GM19240 (cell line): ENCODE data around the gene MPPE1.

Experiments
- DNase-seq: peaks from one replicate; pipeline ENCODE4 v3.0.0; 2011; ENCODE audit warnings: low spot score; ENCODE audit not compliant: insufficient read length

Gene MPPE1

DNA sequence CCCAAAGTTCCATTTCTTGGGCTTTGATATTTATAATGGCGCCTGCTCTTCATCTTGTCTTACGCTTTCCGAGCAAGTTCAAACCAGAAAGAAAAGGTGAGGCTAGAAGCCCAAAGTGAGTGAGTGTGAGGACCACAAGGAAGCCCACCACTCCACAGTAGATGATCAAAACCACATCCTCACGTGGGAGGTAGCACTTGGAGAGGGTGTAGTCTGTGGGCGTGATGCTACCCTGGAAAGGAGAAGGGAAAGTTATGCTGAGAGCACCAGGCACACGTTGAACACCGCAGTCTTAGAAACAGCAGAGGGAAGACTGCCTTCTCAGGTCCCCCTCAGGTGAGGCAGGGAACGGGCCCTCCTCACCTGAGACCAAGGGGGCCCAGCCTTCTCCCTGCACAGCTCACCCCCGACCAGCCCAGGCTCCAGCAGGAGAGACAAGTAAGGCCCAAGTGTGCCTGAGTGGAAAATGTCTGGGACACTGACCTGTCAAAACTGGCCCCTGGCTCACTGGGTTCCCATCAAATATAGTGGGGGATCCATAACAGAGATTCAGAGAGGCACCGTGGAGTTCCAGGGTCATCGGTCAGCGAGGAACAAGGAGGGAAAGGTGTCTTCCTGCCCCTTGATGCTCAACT lies 23.6 kb downstream of the MPPE1 start:
- no peak for DNase-seq

- no peak for DNase-seq
Measured at GRCh38 chr18:11883153-11883552, 25.0 kb downstream of the MPPE1 start.

- DNase-seq: no peak
Measured at GRCh38 chr18:11882636-11883035, 25.5 kb downstream of the MPPE1 start.

DNA sequence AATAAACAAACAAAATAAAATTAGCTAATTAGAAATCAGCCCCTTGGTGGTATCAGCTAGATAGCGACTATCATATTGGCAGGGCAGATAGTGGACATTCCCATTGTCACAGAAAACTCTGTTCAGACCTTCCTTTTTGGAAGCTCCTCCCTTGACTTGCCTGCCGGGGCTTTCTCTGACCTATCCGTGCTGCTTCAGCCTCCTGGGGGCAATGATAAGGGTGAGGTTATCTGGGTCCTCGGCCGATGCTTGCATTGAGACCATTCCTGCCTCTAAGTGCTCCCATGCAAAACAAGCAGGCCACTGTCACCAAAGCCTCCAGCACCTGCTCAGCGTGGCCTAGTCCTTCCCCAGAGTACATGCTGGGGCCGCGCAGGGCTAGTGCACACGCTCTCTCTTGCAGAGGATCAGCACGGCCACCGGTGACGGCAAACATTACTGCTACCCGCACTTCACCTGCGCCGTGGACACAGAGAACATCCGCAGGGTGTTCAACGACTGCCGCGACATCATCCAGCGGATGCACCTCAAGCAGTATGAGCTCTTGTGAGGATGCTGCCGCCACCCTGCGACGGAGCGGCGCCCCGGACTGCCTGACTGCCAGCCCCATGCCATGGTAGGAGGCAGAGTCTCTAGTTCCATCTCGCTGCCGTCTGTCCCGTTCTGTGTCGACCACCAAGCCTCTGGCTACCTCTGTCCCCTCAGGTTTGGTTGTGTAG lies 27.4 kb downstream of the MPPE1 start:
- DNase-seq: no peak

DNA sequence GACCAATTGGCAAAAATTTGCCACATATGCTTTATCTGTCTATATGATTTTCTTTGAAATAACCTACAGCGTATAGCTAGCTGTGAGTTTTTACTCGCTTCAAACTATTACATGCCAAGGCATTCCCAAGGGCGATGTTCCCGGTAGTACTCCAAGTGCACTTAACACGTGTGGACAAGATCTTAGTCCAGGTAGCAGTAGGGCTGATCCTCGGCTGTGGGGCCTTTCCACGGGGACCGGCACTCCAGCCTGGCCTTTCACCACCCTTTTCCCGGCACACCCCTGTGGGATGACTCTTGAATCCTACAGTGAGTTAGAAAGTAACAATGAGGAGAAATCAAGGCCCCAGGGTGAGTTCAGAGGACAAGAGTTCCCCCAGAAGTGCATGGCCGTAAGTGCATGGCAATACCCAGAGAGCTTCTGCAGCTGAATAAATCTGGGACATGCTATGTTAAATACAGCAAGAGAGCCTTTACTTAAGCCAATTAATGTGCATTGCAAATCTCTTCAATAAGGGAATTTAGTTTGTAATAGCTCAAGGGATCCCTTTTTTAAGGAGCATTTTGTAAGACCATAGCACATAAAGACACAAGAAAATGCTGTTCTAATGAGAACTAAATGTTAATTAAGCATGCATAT lies 30.5 kb downstream of the MPPE1 start:
- DNase-seq: no peak

GRCh38 chr18:11874676-11875075 lies 33.4 kb downstream of the MPPE1 start:
- DNase-seq: no peak

- no peak for DNase-seq
Measured at GRCh38 chr18:11873670-11874340, 34.3 kb downstream of the MPPE1 start.

DNA sequence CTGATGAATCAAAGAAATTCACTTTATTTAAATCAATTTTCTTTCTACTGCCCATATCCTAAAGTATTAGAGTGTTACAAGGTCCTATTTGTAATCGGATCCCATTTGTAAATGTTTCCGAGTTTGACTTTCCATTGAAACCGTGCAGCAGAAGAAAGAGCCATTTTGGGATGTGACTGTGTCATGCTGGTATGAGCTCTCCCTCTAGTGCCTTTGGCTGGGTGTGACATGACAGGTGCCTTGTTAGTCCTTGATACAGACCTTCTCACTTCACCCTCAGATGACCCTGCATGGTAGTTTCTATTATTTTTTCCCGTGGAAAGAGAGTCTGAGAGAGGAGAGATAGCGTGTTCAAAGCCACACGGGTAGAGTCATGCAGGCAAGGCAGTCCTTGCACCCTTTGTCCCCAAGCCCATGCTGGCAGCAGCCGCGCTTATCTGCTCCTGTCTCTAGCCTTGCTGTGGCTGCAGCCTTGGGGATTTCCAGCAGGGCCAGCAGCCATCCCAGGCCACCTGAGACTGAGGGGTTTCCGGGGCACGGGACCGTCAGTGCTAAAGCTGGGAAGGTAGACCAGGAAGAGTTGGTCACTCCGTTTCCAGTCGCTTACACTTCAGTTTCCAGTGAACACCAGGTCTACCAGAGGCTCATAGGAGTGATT lies 35.5 kb downstream of the MPPE1 start:
- no peak for DNase-seq

DNA sequence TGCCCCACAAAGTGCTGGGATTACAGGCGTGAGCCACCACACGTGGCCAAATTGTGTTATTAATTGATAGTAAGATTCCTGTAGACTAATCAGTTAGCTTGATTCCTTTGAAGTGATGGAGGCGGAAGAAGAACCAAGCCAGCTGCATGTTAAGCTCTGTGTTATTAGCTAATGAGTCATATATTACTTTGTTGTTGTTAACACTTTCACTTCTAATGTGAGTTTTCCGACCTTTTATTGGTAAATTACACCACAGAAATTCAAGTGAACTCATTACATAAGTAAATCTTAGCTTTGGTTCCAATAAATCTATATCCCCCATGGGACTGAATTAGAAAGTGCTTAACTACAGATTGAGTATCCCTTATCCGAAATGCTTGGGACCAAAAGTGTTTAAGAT lies 36.6 kb downstream of the MPPE1 start:
- DNase-seq: no peak

- no peak for DNase-seq
Measured at GRCh38 chr18:11868230-11868629, 39.9 kb downstream of the MPPE1 start.

- DNase-seq: no peak
Measured at GRCh38 chr18:11866764-11867163, 41.4 kb downstream of the MPPE1 start.

- DNase-seq: no peak
Measured at GRCh38 chr18:11866329-11866728, 41.8 kb downstream of the MPPE1 start.

DNA sequence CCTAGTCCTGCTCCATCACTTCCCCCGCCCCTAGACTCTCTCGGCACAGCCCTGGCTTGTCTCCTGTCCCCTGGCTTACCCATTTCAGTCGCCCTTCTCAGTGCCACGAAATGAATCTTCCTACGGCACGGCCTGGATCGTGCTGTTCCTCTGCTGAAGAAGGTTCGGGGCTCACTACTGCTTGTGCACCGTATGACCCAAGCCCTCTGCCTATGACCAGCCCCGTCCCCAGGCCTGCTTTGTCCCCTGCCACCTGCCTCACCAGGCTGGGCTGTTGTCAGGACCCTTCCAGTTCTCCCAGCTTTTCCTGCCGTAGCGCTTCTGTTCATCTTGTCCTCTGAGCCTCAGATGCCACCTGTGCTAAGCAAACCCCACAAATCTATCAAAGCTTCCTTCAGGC lies 43.0 kb downstream of the MPPE1 start:
- DNase-seq: no peak

- no peak for DNase-seq
Measured at GRCh38 chr18:11864471-11864870, 43.6 kb downstream of the MPPE1 start.

DNA sequence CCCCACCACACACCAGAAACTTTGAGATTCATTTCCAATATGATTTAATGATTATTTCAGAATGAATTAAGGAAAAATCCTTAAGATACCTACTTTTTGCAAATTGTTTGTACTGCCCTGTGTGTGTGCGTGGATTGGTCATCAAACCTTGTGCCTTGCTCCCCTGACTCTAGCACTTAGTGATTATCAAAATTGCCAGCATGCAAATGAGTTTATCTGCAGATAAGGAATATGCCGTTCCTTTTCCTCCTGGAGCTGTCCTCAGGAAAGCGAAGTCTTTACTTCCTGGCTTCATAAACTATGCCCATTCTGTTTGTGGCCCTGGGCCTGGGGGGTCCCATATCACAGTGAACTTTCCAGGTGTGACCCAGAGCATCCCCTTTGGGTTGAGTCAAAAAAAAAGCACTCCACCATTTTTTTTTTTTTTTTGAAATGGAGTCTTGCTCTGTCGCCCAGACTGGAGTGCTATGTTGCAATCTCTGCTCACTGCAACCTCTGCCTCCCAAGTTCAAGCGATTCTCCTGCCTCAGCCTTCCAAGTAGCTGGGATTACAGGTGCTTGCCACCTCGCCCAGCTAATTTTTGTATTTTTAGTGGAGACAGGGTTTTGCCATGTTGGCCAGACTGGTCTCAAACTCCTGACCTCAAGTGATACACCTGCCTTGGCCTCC lies 45.5 kb downstream of the MPPE1 start:
- DNase-seq: no peak

DNA sequence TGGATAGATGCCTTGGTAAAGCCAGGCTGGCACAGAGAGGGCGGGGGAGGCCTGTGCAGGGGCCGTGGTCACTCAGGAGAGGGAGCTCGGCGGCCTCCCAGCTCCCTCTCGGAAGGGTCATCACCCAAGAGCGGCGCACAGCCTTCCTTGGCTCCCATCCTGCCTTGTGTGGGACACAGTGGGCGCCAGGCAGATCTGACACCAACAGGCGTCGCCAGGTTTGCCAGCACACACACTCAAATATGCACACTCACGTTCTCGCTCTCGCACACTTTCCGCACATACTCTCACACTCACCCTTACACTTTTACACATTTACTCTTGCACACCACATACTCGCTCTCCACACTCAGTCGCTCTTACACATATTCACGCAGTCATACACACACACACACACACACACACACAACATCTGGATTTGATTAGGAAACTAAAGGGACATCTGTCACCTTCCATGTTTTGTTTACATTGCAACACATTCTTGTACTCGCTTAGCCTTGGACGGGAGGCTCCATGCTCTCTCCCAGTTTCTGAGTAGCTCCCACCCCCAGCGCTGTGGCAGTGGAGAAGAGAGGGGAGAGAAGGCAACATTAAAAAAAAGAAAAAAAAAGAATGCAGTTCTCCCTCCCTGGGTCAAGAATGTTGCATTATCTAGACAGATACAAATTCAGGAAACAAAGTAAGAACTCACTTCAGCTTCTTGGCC lies 46.4 kb downstream of the MPPE1 start:
- no peak for DNase-seq

DNA sequence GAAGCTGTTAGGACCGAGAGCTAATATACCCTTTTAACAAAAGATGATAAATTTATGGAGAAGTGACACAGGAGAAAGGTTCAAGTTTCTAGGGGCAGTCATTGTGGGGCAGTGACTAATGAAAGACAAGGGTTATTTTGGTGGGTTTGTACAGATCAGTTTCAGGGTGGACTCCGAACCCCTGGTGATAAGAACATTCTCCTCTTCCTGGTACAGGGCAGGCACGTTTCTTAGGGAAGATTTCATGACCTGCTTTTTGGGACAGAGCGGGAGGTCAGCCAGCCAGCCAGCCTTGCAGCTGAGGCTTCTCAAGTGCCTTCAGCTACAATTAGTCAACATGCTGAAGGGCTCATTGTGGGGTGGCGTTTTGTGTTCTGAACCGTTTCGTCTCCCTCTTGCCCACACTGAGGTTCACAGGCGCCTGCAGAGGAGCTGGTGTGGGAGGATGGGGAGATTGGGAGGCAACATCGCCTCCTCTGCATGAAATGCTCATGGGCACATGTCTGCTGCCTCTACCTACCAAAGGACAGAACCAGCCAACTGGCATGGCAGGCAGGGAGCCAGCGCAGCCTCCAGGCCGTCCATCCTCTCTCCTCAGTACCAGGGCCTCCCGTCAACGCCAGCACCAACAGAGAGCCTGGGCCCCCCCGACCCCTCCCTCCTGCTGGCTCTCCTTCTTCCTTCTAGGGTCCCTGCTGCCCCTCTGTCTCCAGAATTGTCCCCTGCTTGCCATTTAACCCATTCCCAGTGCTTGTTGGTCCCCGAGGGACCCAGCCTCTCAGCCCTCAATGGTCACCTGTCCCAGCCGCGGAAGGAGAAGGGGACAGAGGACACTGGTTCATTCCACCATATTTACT lies 47.3 kb downstream of the MPPE1 start:
- no peak for DNase-seq

DNA sequence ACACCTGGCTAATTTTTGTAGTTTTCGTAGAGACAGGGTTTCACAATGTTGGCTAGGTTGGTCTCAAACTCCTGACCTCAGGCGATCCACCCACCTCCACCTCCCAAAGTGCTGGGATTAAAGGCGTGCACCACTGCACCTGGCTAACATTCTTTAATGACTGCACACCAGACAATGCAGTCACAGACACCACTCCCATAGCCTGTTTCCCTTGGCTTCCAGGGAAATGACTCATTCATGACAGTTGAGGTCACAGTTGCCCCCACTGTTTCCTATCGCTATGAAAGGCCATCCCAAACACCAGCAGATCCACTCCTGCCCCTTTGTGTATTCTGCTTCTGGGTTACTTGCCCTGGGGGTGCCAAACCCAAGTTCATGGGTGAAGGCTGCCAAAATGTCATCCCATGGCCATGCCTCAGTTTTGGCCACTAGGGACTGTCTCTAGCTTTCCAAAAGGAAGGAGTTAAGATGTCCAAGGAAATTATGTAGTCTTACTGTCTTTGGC lies 48.2 kb downstream of the MPPE1 start:
- DNase-seq: no peak

- DNase-seq: no peak
Measured at GRCh38 chr18:11859282-11859830, 48.8 kb downstream of the MPPE1 start.
